T-helper 2 cell (primary cell): ENCODE results near the gene MAFF.
"Not testable (repeated sequence)": the region's sequence is repeated elsewhere in the genome, so short reads cannot be mapped to it uniquely, and the experiment has no call there.

Source experiments
- DNase-seq, 5 experiments: peaks; one replicate each; pipeline versions ENCODE4 v3.0.0 to v3.0.0-alpha.2; 2012 to 2022

Gene MAFF

GRCh38 chr22:38226853-38227649 is 25.3 kb downstream of the MAFF start:
- no peak for DNase-seq

GRCh38 chr22:38228326-38228872 is 26.6 kb downstream of the MAFF start:
- no peak for DNase-seq

- DNase-seq = peak in 1 of 5 experiments; percentile 18
Observed at GRCh38 chr22:38228873-38229740, 27.3 kb downstream of the MAFF start.

- DNase-seq = peak in 3 of 5 experiments; percentile 10 to 64 (median 27)
Observed at GRCh38 chr22:38230108-38230825, 28.5 kb downstream of the MAFF start.

- no peak for DNase-seq
Observed at GRCh38 chr22:38230916-38231315, 29.1 kb downstream of the MAFF start.

- no peak for DNase-seq
Observed at GRCh38 chr22:38232196-38232595, 30.4 kb downstream of the MAFF start.

- DNase-seq = no peak
Observed at GRCh38 chr22:38233427-38233826, 31.6 kb downstream of the MAFF start.

GRCh38 chr22:38233856-38234255 is 32.1 kb downstream of the MAFF start:
- DNase-seq = not testable (repeated sequence)

GRCh38 chr22:38235240-38235850 is 33.6 kb downstream of the MAFF start:
- DNase-seq = no peak

- no peak for DNase-seq
Observed at GRCh38 chr22:38236786-38237185, 35.0 kb downstream of the MAFF start.

- DNase-seq = no peak
Observed at GRCh38 chr22:38238519-38239071, 36.8 kb downstream of the MAFF start.

- DNase-seq = no peak
Observed at GRCh38 chr22:38239101-38239761, 37.4 kb downstream of the MAFF start.

- no peak for DNase-seq
Observed at GRCh38 chr22:38240734-38241252, 39.0 kb downstream of the MAFF start.

GRCh38 chr22:38243007-38243765 is 41.4 kb downstream of the MAFF start:
- DNase-seq = no peak

- DNase-seq = no peak
Observed at GRCh38 chr22:38244106-38244505, 42.3 kb downstream of the MAFF start.

GRCh38 chr22:38246046-38246658 is 44.4 kb downstream of the MAFF start:
- DNase-seq = no peak

GRCh38 chr22:38246692-38247091 is 44.9 kb downstream of the MAFF start:
- no peak for DNase-seq

GRCh38 chr22:38247713-38248112 is 45.9 kb downstream of the MAFF start:
- no peak for DNase-seq

- no peak for DNase-seq
Observed at GRCh38 chr22:38248280-38248679, 46.5 kb downstream of the MAFF start.

- DNase-seq = no peak
Observed at GRCh38 chr22:38249301-38249700, 47.5 kb downstream of the MAFF start.
